HG03139 (cell line): ENCODE data around the gene TSPAN31.
"Not testable (repeated sequence)": the region's sequence is repeated elsewhere in the genome, so short reads cannot be mapped to it uniquely, and the experiment has no call there.

Source experiments
- ATAC-seq: cut with Tn5 transposase; IDR thresholded peaks from one replicate; pipeline ENCODE4 v1.9.1; 2021; ENCODE audit not compliant: unreplicated experiment

Gene TSPAN31

GRCh38 chr12:57721846-57722608 is 22.8 kb upstream of the TSPAN31 start:
- not testable (repeated sequence) for ATAC-seq

GRCh38 chr12:57722716-57723629 is 21.9 kb upstream of the TSPAN31 start:
- no peak for ATAC-seq

GRCh38 chr12:57723630-57723962 is 21.2 kb upstream of the TSPAN31 start:
- no peak for ATAC-seq

GRCh38 chr12:57724003-57724935 is 20.6 kb upstream of the TSPAN31 start:
- no peak for ATAC-seq

GRCh38 chr12:57724936-57725740 is 19.7 kb upstream of the TSPAN31 start:
- no peak for ATAC-seq

- ATAC-seq: no peak
Observed at GRCh38 chr12:57725851-57726150, 19.0 kb upstream of the TSPAN31 start.

GRCh38 chr12:57726151-57726883 is 18.5 kb upstream of the TSPAN31 start:
- ATAC-seq: no peak

GRCh38 chr12:57726884-57727757 is 17.7 kb upstream of the TSPAN31 start:
- no peak for ATAC-seq

GRCh38 chr12:57727758-57728395 is 17.0 kb upstream of the TSPAN31 start:
- no peak for ATAC-seq

GRCh38 chr12:57729321-57729844 is 15.5 kb upstream of the TSPAN31 start:
- ATAC-seq: no peak

GRCh38 chr12:57730336-57731067 is 14.3 kb upstream of the TSPAN31 start:
- no peak for ATAC-seq

GRCh38 chr12:57731411-57732080 is 13.3 kb upstream of the TSPAN31 start:
- ATAC-seq: no peak

- no peak for ATAC-seq
Observed at GRCh38 chr12:57732270-57732669, 12.6 kb upstream of the TSPAN31 start.

GRCh38 chr12:57732726-57733593 is 11.9 kb upstream of the TSPAN31 start:
- no peak for ATAC-seq

GRCh38 chr12:57733928-57734327 is 10.9 kb upstream of the TSPAN31 start:
- no peak for ATAC-seq

- no peak for ATAC-seq
Observed at GRCh38 chr12:57734591-57734990, 10.2 kb upstream of the TSPAN31 start.
